ENCODE results near the gene TXLNB. TPM values are rescaled to one million over a fixed set of nuclear protein-coding genes. Genes with fewer than 3 reads are reported as not detected.

TXLNB gene
- total RNA-seq, 1 donor from 2014 or later, result not detected

DNA sequence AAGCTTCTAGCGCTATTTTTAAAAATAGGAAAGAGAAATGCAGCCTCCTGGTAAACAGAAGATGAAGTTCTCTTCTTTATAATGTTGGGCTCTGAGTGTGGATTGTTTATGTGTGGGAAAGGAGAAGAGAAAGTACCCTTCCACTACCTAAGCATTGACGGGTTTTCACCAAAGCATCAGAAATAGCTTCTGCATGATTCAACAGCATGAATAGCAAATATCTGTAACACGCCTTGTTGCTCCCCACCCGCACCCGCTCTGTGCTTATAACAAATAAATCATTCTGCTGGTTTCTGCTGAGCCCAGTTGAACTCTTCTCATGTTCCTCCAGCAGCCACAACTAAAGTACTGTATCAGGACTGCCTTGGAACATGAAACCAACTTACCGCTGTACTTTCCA, 20.7 kb downstream of the TXLNB start:
- H3K27me3 Mint-ChIP-seq, result no peaks in the 10 kb centered on the region
- H3K4me1 Mint-ChIP-seq (ENCODE audit: low read depth), result no peaks in the 10 kb centered on the region
- H3K4me3 Mint-ChIP-seq (ENCODE audit: low read depth), result no peak overlapping the region
- DNase-seq (ENCODE audit: low spot score, unreplicated experiment), result no peak
- no peaks in the 10 kb centered on the region for H3K9me3 Mint-ChIP-seq (ENCODE audit: low read depth)
- no peak overlapping the region for H3K27ac Mint-ChIP-seq
- TF ChIP-seq, protein P1, sequence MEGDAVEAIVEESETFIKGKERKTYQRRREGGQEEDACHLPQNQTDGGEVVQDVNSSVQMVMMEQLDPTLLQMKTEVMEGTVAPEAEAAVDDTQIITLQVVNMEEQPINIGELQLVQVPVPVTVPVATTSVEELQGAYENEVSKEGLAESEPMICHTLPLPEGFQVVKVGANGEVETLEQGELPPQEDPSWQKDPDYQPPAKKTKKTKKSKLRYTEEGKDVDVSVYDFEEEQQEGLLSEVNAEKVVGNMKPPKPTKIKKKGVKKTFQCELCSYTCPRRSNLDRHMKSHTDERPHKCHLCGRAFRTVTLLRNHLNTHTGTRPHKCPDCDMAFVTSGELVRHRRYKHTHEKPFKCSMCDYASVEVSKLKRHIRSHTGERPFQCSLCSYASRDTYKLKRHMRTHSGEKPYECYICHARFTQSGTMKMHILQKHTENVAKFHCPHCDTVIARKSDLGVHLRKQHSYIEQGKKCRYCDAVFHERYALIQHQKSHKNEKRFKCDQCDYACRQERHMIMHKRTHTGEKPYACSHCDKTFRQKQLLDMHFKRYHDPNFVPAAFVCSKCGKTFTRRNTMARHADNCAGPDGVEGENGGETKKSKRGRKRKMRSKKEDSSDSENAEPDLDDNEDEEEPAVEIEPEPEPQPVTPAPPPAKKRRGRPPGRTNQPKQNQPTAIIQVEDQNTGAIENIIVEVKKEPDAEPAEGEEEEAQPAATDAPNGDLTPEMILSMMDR (IDR thresholded peaks at IDR 0.05; ENCODE audit: unreplicated experiment), result no peak
- no peaks in the 10 kb centered on the region for H3K36me3 Mint-ChIP-seq (ENCODE audit: insufficient read depth)

DNA sequence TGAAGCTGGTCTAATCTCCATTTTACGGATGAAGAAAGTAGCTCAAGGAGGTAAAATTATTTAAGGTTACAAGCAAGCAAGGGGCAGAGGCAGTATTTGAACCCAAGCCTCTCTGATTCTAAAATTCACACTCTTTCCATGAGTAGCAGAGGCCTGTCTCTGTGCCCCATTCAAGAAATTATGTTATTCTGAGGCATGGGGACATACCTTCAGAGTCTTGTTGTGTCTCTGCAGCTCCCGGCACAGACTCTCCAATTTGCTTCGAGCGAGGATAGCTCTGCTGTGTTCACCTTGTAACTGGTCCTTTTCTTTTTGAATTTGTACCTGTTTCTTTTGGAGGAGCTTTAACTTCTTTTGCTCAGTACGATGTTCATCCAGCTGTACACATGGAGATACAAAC, 21.5 kb downstream of the TXLNB start:
- Mint-ChIP-seq H3K4me3 (ENCODE audit: low read depth) (no peak overlapping the region), H3K27ac (no peak overlapping the region), H3K27me3 (no peaks in the 10 kb centered on the region), H3K36me3 (ENCODE audit: insufficient read depth) (no peaks in the 10 kb centered on the region), H3K9me3 (ENCODE audit: low read depth) (no peaks in the 10 kb centered on the region), H3K4me1 (ENCODE audit: low read depth) (no peaks in the 10 kb centered on the region)
- TF ChIP-seq, protein P1 (IDR thresholded peaks at IDR 0.05; ENCODE audit: unreplicated experiment), result no peak
- DNase-seq (ENCODE audit: low spot score, unreplicated experiment), result no peak

DNA sequence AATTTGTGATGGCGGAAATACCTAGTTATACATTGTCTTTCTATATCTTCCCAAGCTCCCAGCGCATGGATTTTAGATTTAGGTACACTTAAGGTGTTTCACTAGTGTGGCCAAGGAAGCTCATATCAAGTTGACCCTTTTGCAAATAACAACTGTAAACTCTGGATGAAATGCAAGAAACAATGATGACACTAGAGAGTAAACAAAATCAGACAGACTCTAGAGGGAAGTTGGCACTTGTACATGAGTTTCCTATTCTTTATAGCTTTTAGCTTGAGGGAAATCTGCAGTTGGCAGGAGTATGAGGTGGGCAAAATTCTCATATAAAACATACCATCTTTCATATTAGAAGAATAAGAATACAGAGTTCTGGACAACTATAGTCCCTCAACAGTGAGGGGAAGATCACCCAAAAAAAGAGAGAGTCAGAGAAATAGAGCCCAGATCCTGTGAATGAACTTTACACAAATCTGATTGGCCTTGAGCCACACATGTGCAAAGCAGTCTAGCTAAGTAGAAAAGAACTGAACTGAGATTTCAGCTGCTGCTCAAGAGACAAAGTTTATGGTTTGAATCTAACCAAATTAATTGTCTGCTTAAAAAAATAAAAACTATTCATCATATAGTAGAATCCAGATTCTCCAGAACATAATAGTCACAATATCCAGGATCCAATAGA, 26.1 kb downstream of the TXLNB start:
- Mint-ChIP-seq H3K9me3 (ENCODE audit: low read depth) (no peaks in the 10 kb centered on the region), H3K27ac (no peak overlapping the region), H3K4me1 (ENCODE audit: low read depth) (no peaks in the 10 kb centered on the region), H3K27me3 (no peaks in the 10 kb centered on the region), H3K36me3 (ENCODE audit: insufficient read depth) (no peaks in the 10 kb centered on the region), H3K4me3 (ENCODE audit: low read depth) (no peak overlapping the region)
- TF ChIP-seq, protein P1 (IDR thresholded peaks at IDR 0.05; ENCODE audit: unreplicated experiment), result no peak
- DNase-seq (ENCODE audit: low spot score, unreplicated experiment), result no peak

DNA sequence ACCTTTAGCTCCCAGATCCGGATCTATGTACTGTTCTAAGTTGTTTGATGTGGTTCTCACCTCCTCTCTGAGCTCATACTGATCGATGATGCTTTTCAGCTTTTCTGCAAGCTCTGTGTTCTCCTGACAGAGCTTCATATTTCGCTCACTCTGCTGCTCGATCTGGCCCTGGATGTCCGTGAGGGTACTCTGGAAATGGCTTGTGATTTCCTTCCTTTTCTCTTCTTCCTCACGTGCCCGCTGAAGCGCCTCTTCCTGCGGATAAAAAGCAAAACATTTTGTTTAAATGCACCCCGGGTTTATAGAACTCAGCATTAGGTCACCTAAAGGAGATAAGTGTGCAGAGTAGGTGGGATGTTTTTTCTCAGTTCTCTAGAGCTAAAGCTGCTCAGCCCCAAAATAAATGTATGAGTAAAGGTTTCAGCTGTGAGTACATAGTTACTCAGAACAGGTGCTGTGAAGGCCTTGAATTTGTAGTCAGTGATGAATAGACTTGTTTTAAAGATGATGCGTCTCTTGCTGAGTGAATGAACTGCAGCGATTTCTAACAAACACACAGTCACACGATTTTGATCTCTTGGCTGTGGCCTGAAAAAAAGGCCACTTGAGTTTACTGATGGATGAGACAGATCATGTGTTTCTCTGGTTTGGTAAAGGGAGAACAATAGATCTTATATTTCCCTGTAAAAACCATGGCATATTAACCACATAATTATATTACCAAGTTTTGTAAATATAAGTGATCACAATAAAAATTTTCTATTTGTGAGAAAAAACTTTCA, 29.1 kb downstream of the TXLNB start:
- H3K27ac Mint-ChIP-seq, result no peak overlapping the region
- H3K9me3 Mint-ChIP-seq (ENCODE audit: low read depth), result no peaks in the 10 kb centered on the region

DNA sequence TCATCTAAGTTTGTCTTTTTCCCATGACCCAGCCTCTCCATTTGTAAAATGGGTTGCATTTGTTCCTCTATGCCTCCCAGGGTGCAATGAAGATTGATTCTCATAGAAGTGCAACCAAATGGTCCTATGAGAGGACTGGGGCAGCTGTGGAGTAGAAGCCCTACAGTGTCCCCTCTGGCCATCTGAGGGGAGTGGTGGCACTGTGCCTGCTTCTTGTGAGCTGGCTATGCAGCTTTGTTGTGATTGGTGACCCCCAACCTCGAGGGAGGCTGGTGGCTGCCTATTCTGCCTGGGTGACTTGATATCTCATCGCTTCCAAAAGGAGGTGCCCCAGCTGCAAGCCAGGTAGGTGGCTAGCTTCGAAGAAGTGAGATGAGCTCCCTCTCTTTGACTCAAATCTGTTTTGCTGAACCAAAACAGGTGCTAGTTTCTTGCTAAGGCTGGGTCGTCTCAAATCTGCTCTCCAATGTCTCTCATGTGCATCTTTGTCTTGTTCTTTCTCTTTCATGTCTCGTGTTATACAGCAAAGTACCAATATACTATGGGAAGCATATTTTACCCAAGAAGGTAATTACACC, 33.9 kb downstream of the TXLNB start:
- no peak for DNase-seq (ENCODE audit: low spot score, unreplicated experiment)
- TF ChIP-seq, protein P1 (IDR thresholded peaks at IDR 0.05; ENCODE audit: unreplicated experiment), result no peak
- no peaks in the 10 kb centered on the region for H3K9me3 Mint-ChIP-seq (ENCODE audit: low read depth)

More for the DNA sequence above, 29.1 kb downstream of the TXLNB start:
- no peak for DNase-seq (ENCODE audit: low spot score, unreplicated experiment)
- no peaks in the 10 kb centered on the region for H3K4me1 Mint-ChIP-seq (ENCODE audit: low read depth)
- peaks cover 7% of the 10 kb centered on the region for H3K27me3 Mint-ChIP-seq
- H3K36me3 Mint-ChIP-seq (ENCODE audit: insufficient read depth), result no peaks in the 10 kb centered on the region
- TF ChIP-seq, protein P1 (IDR thresholded peaks at IDR 0.05; ENCODE audit: unreplicated experiment), result no peak
- H3K4me3 Mint-ChIP-seq (ENCODE audit: low read depth), result no peak overlapping the region

More for the DNA sequence above, 33.9 kb downstream of the TXLNB start:
- Mint-ChIP-seq H3K36me3 (ENCODE audit: insufficient read depth) (no peaks in the 10 kb centered on the region), H3K4me1 (ENCODE audit: low read depth) (no peaks in the 10 kb centered on the region), H3K27ac (no peak overlapping the region), H3K27me3 (peaks cover 7% of the 10 kb centered on the region), H3K4me3 (ENCODE audit: low read depth) (no peak overlapping the region)
